Spleen (tissue), 11 donors: Measurements from ENCODE around the gene BLMH. TPM values are rescaled to one million over a fixed set of nuclear protein-coding genes. Genes with fewer than 3 reads are reported as not detected.
A peak's percentile ranks its signal among the peaks of the same experiment; 100 is the strongest.

Experiments
- DNase-seq: peaks from one replicate; pipeline ENCODE4 v3.0.0-alpha.2; 2020
- H3K27ac ChIP-seq, 8 donors: fragments of 200-600 bp; sonication (generic) in 7 of 8; 1 replicate in 4 of 8; 2 replicates in 4 of 8; pipeline versions ENCODE4 v1.5.0 to v1.8.0; 2016 to 2021; ENCODE audit warnings: inconsistent platforms in 4 of 8, mild to moderate bottlenecking in 4 of 8, moderate library complexity in 1 of 8
- H3K27me3 ChIP-seq, 7 donors: fragments of 200-600 bp; sonication (generic) in 6 of 7; replicated peaks in 1 of 7; 1 replicate in 4 of 7; 2 replicates in 3 of 7; pipeline versions ENCODE4 v1.5.0 to v1.8.0; 2016 to 2021; ENCODE audit warnings: inconsistent platforms in 3 of 7, mild to moderate bottlenecking in 1 of 7
- H3K36me3 ChIP-seq, 6 donors: fragments of 200-600 bp; sonication (generic) in 5 of 6; 1 replicate in 4 of 6; 2 replicates in 2 of 6; pipeline versions ENCODE4 v1.5.0 to v1.8.0; 2016 to 2021; ENCODE audit warnings: inconsistent platforms in 2 of 6
- H3K4me1 ChIP-seq, 6 donors: fragments of 200-600 bp; sonication (generic) in 5 of 6; 1 replicate in 3 of 6; 2 replicates in 3 of 6; pipeline versions ENCODE4 v1.5.0 to v1.8.0; 2016 to 2021; ENCODE audit warnings: inconsistent platforms in 3 of 6
- H3K4me3 ChIP-seq, 8 donors: fragments of 200-600 bp; sonication (generic) in 7 of 8; 1 replicate in 4 of 8; 2 replicates in 4 of 8; pipeline versions ENCODE4 v1.5.0 to v1.8.0; 2016 to 2021; ENCODE audit warnings: inconsistent platforms in 4 of 8, mild to moderate bottlenecking in 4 of 8, moderate library complexity in 2 of 8
- H3K9me3 ChIP-seq, 8 donors: fragments of 200-600 bp; sonication (generic) in 7 of 8; 1 replicate in 4 of 8; 2 replicates in 4 of 8; pipeline versions ENCODE4 v1.5.0 to v1.8.0; 2016 to 2021; ENCODE audit warnings: inconsistent platforms in 4 of 8
- CTCF ChIP-seq, 11 experiments: fragments of 200-600 bp in 7 of 11; fragments of 450-650 bp in 4 of 11; sonication (generic) in 4 of 11; IDR thresholded peaks in 8 of 11; conservative IDR thresholded peaks in 3 of 11; 1 replicate in 7 of 11; 2 replicates in 4 of 11; pipeline versions ENCODE4 v1.4.0 to v1.8.0; 2016 to 2021; ENCODE audit warnings: antibody characterized with exemption in 11 of 11, inconsistent platforms in 4 of 11, mild to moderate bottlenecking in 1 of 11
- POLR2A ChIP-seq, 3 donors: fragments of 450-650 bp; IDR thresholded peaks; one replicate each; pipeline ENCODE4 v1.5.1; 2017; ENCODE audit warnings: antibody characterized with exemption in 3 of 3, mild to moderate bottlenecking in 1 of 3
- POLR2AphosphoS5 ChIP-seq, 3 donors: sonication (generic); formaldehyde crosslinking; IDR thresholded peaks; one replicate each; pipeline ENCODE4 v1.5.1; 2017; ENCODE audit warnings: antibody characterized with exemption in 3 of 3
- WGBS, 5 donors: extraction: QIAGEN DNeasy Blood & Tissue Kit in 3 of 5; methylation state at CpG; one replicate each; pipeline versions ENCODE4 v1.1.5 to v1.1.7; 2013 to 2018; 5-methylcytosine and 5-hydroxymethylcytosine counted together
- intact Hi-C: fragments of 100-400 bp; cut with DNase I; formaldehyde crosslinking; loops from one replicate; pipeline ENCODE4 v1.15.0; 2023; ENCODE audit warnings: low total_unique reads
- polyA plus RNA-seq, 3 donors: library from polyadenylated mRNA; stranded (reverse); fragments of 200-250 nt; gene quantifications; one replicate each; pipeline ENCODE4 v1.2.1, GENCODE V29; 2013
- total RNA-seq, 7 donors: library from RNA; depleted of rRNA in 3 of 7; stranded (reverse); fragments of >200 nt in 3 of 7; fragmentation: NEBNext Ultra II Directional in 4 of 7; extraction: Animal tissue kit (Norgen Biotek cat#: 25700) in 4 of 7; gene quantifications; one replicate each; pipeline versions ENCODE4 v1.1.0 to v1.2.1, GENCODE V29; 2016 to 2021
- donor health status: healthy with polysubstance abuse.
- donor health status: DM: no; HTN: no; CAD: no; lungs with moderate emphysema.
- donor health status: DM: no; HTN: no; CAD: no.
- donor health status: Bipolar disorder and iron deficiency.
- donor health status: healthy.
- donor health status: DM: no; HTN: no; CAD: no.
- donor health status: DM: yes; HTN: yes; CAD: no.

Gene BLMH
- total and polyA plus RNA-seq, 10 donors: 15.6 to 35.5 (median 28.7) TPM

- WGBS, 5 donors: 85 to 96% (median 89%) methylated on average over 2 of the region's 2 CpGs
Observed at GRCh38 chr17:30312226-30312625, 20.5 kb upstream of the BLMH start.

GRCh38 chr17:30310562-30310961, 18.8 kb upstream of the BLMH start:
- intact Hi-C loops: no loop called here
- peaks cover 0 to 2% (median 0%) of the 10 kb centered on the region in 7 donors for H3K27me3 ChIP-seq
- H3K36me3 ChIP-seq: no peaks in the 10 kb centered on the region
- H3K4me1 ChIP-seq: no peaks in the 10 kb centered on the region
- DNase-seq: no peak
- WGBS, 5 donors: 93 to 98% (median 95%) methylated on average over 2 of the region's 2 CpGs
- no peak overlapping the region for H3K27ac ChIP-seq
- H3K9me3 ChIP-seq: no peaks in the 10 kb centered on the region
- H3K4me3 ChIP-seq: no peak overlapping the region
- TF ChIP-seq POLR2AphosphoS5 (IDR thresholded peaks at IDR 0.05): no peak
- TF ChIP-seq POLR2A (IDR thresholded peaks at IDR 0.05): no peak
- TF ChIP-seq CTCF (IDR thresholded peaks at IDR 0.05 in 8 of 11, conservative IDR thresholded peaks at IDR 0.05 in 3 of 11): no peak

More at GRCh38 chr17:30312226-30312625, 20.5 kb upstream of the BLMH start:
- Histone ChIP-seq H3K4me3 (no peak overlapping the region), H3K27ac (no peak overlapping the region), H3K4me1 (no peaks in the 10 kb centered on the region), H3K36me3 (no peaks in the 10 kb centered on the region), H3K27me3 (no peaks in the 10 kb centered on the region), H3K9me3 (no peaks in the 10 kb centered on the region)
- no peak for DNase-seq
- no peak for TF ChIP-seq POLR2AphosphoS5 (IDR thresholded peaks at IDR 0.05)
- TF ChIP-seq POLR2A (IDR thresholded peaks at IDR 0.05): no peak
- TF ChIP-seq CTCF (IDR thresholded peaks at IDR 0.05 in 8 of 11, conservative IDR thresholded peaks at IDR 0.05 in 3 of 11): no peak
- intact Hi-C loops: no loop called here

DNA sequence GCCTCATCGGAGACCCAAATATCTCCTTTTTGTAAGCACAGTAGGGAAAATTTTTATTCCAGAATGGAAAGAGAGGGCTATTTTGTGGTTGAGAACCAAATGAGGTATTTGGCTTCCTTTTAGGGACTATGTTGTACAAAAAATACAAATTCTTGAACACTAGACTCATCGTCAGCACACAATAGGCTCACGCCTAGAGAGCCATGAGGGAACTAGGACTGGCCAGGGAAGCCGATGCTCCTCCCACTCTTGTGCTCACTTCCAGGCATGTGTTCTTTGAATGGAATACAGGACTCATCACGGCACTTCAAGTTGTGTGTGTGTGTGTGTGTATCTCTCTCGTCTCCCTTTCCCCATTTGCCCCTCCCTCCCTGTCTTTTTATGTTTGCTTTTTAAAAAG, 17.8 kb upstream of the BLMH start:
- 95 to 100% (median 96%) methylated on average over 6 of the region's 6 CpGs for WGBS, 5 donors
- no peak for DNase-seq
- intact Hi-C loops: no loop called here
- Histone ChIP-seq H3K9me3 (no peaks in the 10 kb centered on the region), H3K27me3 (peaks cover 0 to 3% (median 0%) of the 10 kb centered on the region in 7 donors), H3K36me3 (no peaks in the 10 kb centered on the region), H3K27ac (no peak overlapping the region), H3K4me3 (no peak overlapping the region), H3K4me1 (no peaks in the 10 kb centered on the region)
- TF ChIP-seq POLR2A (IDR thresholded peaks at IDR 0.05) (no peak), POLR2AphosphoS5 (IDR thresholded peaks at IDR 0.05) (no peak), CTCF (IDR thresholded peaks at IDR 0.05 in 8 of 11, conservative IDR thresholded peaks at IDR 0.05 in 3 of 11) (no peak)

DNA sequence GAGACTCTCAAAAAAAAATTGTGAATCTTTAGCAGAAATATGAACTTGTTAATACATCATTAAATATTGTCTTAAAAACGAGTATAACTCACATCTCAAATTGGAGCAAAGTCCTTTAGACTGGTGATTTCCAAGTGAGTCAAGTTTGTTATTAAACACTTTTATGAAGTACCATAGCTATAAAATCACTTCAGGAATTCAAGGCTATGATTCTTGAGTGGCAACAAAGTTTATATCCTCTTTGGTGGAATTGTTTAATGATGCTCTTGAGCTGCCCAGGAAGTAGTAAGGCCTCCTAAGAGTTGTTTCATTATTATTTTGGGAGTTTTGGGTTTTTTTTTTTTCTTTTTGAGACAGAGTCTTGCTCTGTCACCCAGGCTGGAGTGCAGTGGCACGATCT, 16.7 kb upstream of the BLMH start:
- intact Hi-C loops: no loop called here
- H3K4me1 ChIP-seq: no peaks in the 10 kb centered on the region
- H3K9me3 ChIP-seq: no peaks in the 10 kb centered on the region
- whole genome bisulfite sequencing, 5 donors: 66 to 78% (median 76%) methylated on average over 2 of the region's 2 CpGs
- no peak overlapping the region for H3K4me3 ChIP-seq
- H3K27ac ChIP-seq: peak overlapping the region in 1 of 8 donors; percentile 24
- no peak for TF ChIP-seq POLR2AphosphoS5 (IDR thresholded peaks at IDR 0.05)
- TF ChIP-seq CTCF (IDR thresholded peaks at IDR 0.05 in 8 of 11, conservative IDR thresholded peaks at IDR 0.05 in 3 of 11): no peak
- TF ChIP-seq POLR2A (IDR thresholded peaks at IDR 0.05): no peak
- no peak for DNase-seq
- no peaks in the 10 kb centered on the region for H3K36me3 ChIP-seq
- peaks cover 0 to 3% (median 0%) of the 10 kb centered on the region in 7 donors for H3K27me3 ChIP-seq
